HG02610 (cell line): Measurements from ENCODE around the gene TTC16.
A peak's percentile ranks its signal among the peaks of the same experiment; 100 is the strongest.

Experiments
- ATAC-seq: cut with Tn5 transposase; IDR thresholded peaks from one replicate; pipeline ENCODE4 v1.9.1; 2021; ENCODE audit warnings: mild to moderate bottlenecking, moderate library complexity; ENCODE audit not compliant: unreplicated experiment

The TTC16 gene, protein sequence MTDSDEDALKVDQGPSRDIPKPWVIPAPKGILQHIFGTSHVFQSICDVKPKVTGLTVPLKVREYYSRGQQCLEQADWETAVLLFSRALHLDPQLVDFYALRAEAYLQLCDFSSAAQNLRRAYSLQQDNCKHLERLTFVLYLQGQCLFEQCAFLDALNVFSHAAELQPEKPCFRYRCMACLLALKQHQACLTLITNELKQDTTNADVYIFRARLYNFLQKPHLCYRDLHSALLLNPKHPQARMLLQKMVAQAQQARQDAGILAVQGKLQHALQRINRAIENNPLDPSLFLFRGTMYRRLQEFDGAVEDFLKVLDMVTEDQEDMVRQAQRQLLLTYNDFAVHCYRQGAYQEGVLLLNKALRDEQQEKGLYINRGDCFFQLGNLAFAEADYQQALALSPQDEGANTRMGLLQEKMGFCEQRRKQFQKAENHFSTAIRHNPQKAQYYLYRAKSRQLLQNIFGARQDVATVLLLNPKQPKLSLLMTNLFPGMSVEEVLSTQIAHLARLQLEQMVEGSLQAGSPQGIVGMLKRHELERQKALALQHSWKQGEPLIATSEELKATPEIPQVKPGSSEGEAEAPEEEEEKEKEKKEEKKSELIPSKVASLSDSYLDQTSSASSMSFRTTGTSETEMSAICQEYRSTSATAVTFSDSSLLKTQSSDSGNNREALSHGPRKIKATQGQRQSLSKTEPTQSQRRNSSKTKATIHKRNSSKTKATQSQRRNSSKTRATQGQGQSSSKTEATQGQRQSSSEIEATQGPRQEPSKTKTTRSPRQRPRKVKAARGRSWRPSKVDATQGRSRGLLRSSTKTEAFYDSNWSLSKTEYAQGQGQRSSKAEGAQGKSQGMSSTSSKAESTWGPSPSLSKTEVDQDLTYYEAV

DNA sequence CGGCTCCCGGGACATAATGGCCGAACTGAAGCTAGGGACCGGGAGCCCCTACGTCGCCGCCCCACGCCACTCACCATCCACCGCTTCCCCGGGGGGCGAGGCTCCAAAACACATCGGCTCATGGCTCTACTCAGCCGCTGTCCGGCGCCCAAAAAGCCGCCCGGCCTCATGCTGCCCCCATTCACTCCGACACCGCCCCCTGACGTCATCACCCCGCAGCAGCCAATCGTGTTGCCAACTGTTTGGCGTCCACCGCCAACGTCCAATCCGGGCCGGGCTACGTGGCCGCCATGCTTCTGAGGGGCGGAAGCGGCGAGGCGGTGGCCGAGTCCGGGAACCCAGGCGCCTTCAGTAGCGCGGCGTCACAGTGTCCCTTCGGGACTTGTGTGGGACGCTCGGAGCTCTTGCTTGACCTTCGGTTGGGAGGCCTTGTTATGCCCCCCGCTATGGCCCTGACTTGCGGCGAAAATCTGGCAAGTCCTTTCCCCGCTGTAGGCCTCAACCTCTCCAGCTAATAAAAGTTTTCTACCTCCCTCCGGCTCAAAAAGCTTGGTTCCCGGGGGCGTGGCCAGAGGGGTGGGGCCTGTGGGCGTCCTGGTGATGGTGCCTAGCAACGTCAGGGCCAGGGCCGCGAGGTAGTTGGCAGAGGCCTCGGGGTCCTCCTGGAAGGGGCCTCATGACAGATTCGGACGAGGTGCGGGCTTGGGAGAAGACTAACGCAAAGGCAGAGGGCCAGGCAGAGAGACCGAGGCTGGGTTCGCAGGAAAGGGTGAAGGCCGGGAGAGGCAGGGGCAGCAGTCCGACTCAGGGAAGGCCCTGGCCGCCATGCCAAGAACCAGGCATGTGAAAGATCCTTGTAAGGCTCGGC is at the start of gene TTC16, which contains the start of gene PTRH1:
Gene TTC16 (plus strand): TSS at position 610 of the 868 bp plus-strand sequence. CDS start 67 bp downstream, at position 677.
Gene PTRH1 (minus strand): TSS at position 194 of the 868 bp plus-strand sequence. CDS start 24 bp downstream, at position 170.
- peak; percentile 92 for ATAC-seq

DNA sequence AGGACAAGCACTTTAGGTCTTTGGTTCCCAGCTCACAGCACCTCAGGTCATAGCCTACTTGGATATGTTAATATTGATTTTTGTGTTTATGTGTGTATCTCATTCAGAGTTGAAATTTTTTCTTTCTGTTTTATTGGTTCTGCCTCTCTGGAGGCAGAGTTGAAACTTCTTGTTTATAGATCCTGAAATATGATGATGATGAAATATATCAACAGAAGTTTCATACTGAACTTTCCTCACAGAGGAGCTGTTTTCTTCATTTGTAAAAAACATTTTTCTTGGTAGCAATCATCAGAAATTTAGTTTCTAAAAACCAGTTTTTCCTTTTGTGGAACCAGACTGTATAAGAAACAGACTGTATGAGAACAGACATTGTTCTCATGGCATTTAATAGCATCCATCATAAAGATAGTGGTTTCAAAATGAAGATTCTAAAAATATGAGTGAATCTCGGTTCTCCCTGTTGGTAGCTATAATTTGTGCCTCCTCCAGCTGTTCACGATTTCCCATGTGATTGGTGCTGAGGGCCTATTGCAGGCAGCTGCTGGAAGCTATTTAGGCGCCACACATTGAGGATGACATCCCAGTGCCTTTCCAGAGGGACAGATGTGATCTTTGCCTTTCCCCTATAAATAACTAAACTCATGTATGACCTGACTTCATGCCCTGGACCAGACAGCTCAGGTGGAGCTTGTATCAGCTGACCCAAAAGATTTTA is 48.6 kb upstream of the TTC16 start:
- ATAC-seq, result no peak

DNA sequence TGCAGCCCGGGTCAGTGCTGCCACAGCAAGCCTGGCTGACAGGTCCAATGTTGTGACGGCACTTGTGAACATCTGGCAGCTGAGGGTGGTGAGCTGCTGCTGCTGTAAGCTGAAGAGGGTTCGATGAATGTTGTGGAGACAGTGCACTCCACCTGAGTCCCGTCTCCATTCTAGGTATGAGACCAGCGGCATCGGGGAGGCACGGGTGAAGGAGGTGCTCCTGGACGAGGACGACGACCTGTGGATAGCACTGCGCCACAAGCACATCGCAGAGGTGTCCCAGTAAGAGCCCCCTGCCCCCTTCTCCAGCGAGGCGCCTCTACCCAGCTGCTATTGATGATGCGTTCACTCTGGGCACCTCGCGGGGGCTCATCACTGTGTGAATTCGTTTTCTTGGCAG is 48.0 kb upstream of the TTC16 start:
- no peak for ATAC-seq

DNA sequence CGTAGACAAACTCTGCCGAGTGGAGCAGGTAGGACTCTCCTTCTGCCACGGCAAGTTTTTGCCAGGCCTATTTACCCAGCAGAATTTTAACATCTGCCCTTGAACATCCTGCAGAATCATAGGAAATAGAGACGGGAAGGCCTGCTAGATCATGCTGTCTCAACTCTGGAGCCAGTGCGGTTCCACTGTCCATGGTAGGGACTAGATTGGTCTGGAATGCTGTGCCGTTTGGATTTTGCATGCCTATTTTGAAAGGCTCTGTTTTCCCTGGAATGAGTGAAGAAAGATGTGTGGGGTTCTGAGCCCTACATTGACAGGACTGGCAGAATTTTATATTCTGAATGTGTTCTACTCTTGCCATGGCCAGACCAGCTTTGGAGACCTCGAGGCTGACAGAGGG is 42.6 kb upstream of the TTC16 start:
- ATAC-seq, result no peak

DNA sequence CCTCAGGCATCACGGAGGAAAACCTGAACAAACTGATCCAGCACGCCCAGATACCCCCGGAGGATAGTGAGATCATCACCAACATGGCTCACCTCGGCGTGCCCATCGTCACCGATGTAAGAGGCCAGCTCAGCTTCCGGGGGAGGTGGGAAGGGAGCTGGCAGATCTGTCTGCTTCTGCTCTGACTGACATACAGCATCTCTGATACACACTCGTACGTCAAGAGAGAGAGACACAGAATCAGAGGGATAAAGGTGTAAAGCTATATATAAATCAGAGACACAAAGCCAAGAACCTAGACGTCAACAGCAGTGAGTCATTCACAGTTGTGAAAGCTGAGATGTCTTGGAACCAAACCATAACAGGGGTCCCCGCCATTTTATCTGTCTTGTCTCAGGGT is 39.2 kb upstream of the TTC16 start:
- ATAC-seq, result no peak

DNA sequence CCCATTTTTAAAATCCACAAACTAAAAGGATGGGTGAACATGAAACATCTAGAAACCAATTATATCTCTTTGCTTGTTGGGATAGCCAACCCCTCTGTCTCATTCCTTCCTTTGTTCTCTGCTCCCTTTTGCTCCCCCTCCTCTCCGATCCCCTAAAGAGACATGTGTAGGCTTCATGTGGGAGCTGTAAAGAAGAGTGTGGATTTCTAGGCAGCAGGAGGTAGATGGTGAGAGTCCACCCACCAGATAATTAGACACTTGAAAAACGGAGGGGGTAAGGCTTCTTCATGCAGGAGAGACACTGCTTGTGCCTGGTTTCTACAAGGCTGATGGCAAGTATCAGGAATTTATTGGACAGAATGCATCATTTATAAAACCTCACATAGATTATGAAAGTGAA is 36.4 kb upstream of the TTC16 start:
- no peak for ATAC-seq

DNA sequence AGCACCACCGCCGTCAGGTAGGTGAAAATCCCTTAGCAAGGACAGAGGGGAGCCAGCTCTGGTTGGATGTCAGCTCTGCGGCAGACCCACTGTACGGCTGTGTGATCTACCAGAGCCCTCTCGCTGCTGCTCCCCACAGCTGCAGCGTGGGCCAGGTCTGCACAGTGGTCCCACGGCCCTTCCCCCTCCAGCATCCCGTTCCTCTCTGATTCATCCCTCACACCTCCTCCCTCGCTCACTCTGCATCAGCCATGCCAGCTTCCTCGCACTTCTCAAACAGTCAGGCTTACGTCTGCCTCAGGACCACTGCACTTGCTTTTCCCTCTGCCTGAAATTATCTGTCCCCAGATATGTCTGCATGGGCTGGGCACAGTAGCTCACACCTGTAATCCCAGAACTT is 35.7 kb upstream of the TTC16 start:
- ATAC-seq, result no peak

DNA sequence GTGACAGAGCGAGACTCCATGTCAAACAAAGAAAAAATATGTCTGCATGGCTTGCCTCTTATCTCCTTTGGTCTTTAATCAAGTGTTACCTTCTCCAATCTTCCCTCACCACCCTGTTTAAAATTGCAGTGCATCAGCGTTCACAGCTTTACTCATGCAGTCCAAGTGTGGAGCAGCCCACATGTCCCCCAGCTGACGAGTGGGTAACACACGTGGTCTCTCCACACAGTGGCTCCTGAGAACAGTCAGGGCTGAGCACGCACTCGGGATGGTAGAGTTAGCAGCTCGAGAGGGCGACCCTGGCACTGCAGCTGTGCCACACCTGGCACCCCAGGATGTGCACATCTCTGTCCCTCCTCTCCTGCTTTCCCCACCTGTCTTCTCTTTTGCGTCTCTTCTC is 35.0 kb upstream of the TTC16 start:
- no peak for ATAC-seq

DNA sequence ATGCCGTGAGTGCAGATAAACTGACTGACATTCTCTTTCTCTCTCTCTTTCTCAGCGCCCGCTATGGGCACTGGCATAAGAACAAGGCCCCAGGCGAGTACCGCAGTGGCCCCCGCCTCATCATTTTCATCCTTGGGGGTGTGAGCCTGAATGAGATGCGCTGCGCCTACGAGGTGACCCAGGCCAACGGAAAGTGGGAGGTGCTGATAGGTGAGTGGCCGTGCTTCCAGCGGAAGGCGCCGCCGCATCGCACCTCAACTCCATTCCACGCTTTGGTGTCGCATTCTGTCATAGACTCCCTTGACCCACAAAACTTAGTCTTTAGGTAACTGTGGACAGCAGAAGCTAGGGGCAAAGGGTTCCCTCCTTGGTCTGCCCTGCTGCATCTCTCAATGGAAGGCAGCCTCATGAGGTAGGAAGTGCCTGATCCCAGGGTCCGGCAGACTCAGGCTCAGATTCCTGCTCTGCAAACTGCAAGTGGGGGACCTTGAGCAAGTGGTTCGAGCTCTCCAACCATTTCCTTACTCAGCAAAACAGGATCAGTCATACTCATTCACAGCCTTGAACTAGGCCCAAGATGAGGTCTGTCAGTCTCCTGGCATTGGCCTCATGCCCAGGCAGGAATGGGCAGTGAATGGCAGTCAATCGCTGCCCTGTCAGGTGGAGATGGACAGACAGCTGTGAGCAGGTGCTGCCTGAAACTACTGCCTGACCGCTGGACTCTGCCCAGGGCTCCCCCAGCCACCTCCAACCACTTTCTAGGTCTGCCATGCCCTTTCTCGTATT is 33.3 kb upstream of the TTC16 start:
- no peak for ATAC-seq

DNA sequence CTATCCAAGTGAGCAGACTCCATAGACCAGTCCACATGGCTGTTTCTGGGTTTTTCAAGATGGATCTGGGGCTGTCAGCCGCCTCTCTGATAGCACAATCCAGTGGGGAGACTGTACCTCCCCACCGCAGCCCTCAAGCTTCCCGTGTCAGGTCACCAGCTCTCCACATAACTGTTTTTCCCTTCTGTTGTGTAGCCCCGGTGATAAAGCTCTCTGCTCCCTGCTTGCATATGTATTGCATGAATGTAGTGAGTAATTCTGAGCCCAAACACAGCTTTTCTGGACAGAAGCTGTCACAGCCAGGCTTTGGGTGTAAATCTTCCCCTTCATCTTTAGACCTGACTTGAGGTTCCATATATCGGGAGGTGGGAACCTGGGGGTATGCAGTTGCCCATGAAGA is 32.2 kb upstream of the TTC16 start:
- no peak for ATAC-seq

DNA sequence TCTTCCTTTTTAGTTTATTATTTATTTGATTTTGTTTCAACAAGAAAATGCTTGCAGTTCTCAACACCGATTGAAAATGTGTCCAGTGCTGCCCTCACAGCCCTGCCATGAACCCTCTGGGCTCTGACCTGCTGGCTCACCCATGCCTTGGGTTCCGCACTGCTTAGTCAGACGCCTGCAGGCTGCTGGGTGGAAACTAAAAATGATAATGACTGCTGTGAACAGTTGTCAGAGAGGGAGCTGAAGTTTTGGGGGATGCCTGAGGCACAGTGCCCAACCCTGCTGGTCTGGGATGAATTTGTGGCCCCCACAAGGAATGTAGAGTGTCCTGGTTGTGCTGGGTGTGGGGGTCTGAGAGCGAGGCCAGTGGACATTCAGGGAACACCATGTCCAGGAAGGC is 31.3 kb upstream of the TTC16 start:
- ATAC-seq, result no peak

DNA sequence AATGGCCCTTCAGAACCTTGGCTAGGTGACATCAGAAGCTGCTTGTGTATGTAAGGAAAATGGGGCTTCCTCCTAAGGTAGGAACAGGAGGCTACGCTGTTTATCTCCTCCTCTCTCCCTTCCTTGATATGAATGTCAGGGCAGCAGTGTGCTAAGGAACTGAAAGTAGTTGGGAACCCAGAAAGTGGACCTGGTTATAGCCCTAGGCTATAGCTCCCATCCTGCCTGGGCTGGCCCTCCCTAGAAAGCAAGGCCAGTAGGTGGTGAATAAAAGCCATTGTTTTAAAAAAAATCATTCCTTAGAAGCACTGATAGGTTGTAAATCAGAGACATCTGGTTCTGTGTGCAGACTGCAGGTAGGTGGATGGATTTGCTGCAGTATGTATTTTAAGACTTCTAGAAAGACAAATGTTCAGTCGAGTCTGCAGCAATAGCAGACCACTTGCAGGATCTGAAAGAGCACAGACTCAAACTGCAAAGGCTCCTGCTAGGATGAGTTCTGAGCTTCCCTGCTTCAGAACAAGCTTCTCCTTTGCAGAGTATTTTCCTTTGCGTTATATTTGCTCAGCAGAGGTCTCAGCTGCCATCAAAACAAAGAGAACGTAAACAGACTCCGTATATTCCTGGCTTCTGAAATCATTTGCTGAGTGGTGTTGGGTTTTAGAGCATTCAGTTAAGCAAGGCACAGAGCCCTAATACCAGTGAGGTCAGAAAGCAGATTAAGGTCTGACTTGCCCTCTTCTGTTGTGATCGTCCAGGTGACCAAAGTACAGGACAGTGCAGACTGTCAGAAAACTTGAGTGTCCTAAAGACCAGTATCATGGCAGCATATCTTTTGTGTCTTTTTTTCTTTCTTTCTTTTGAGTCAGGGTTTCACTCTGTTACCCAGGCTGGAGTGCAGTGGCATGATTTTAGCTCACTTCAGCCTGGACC is 29.2 kb upstream of the TTC16 start:
- ATAC-seq, result no peak

DNA sequence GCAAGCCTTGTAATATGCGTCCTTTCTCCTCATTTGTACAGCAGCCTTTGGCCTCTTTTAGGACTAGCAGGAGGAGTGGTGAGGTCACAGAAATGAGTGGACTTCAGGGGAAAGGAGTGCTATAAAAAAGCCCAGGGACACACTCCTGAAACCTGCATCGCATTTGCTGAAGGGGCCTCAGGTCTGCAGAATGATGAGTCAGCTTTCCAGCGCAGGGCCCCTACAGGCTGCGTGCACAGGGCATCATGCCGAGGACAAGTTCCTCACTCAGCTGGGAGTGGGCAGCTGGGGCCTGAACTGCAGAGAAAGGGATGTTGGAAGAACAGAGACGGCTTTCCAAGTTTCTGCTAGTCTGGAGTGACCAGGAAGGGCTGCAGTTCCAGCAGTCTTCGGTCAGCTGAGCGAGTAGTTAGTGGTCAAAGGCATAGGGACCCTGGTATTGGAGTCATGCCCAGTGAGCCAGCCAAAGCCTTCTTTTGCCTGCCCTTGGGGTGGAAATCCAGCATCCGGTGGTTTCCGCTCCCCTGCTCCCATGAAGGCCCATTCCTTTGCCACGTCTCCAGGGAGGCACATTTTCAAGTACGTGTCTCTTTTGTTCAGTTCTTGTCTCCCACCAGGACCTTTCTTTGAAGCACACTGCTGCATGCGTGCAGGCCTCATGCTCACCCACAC is 26.4 kb upstream of the TTC16 start:
- no peak for ATAC-seq

DNA sequence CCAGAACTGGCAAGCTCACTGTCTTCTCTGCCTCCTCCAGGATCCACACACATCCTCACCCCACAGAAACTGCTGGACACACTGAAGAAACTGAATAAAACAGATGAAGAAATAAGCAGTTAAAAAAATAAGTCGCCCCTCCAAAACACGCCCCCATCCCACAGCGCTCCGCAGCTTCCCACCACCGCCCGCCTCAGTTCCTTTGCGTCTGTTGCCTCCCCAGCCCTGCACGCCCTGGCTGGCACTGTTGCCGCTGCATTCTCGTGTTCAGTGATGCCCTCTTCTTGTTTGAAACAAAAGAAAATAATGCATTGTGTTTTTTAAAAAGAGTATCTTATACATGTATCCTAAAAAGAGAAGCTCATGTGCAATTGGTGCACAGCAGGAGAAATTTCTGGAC is 25.1 kb upstream of the TTC16 start:
- ATAC-seq, result no peak

DNA sequence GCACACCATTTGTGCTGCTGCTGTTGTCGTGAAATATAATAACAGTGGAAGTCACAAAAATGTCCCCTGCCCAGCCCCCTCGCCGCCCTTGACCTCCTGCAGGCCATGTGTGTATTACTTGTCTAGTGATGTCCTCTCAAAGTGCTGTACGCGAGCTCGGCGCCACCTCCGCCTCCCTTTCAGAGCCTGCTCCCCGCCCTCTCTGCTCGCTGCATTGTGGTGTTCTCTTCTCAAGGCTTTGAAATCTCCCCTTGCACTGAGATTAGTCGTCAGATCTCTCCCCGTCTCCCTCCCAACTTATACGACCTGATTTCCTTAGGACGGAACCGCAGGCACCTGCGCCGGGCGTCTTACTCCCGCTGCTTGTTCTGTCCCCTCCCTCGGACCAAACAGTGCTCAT is 23.8 kb upstream of the TTC16 start:
- ATAC-seq, result no peak

DNA sequence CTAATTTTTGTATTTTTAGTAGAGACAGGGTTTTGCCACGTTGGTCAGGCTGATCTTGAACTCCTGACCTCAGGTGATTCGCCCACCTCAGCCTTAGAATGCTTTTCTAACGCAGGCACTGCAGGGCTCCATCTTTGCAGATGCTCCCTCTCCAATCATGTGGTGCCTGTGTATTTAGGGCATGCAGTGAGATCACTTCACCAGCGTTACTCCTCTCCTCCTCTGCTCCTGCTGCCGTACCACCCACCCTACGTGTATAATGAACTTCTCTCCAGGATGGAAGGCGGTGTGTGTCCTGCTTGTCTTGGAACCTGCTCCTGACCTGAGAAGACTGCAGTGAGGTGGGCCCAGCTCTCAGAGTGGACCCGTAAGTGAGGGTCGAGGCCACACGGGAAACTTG is 22.7 kb upstream of the TTC16 start:
- ATAC-seq, result no peak

DNA sequence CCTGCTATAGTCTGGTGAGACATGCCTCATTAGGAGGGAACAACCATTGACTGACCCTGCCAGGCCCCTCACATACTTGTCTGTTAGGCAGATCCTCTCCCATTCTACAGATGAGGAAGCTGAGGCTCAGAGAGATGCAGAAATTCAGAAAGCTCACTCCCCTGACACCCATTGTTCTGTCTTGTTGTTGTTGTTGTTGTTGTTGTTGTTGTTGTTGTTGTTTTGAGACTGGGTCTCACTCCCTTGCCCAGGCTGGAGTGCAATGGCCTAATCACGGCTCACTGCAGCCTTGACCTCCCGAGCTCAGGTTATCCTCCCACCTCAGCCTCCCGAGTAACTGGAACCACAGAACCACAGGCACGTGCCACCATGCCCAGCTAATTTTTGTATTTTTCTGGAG is 22.2 kb upstream of the TTC16 start:
- no peak for ATAC-seq
